ENCODE measurements around the gene MACROD2.
A peak's percentile ranks its signal among the peaks of the same experiment; 100 is the strongest.

MACROD2 gene

DNA sequence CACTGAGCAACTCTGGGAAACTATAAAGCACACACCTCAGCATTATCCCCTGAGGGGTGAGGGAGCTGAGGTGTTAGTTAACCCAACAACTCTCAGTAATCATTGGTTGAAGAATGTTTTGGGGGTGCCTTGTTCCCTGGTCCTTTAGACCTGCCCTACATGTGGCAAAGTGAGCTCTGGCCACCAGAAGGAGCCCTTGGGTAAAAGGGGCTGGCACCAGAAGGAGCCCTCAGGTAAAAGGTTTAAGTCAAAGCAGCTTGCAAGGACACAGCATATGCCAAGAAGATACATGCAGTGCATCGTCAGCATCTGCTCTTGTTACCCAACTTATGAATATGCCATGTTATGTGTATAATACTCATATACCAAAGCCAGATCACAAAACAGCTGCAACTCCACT, 1496.3 kb downstream of the MACROD2 start:
- no peak overlapping the region for H3K4me3 ChIP-seq (ENCODE audit: low read depth, low read length)
- DNase-seq (ENCODE audit: low read depth, low spot score) = no peak
- POLR2A ChIA-PET = no interaction called here
- CTCF ChIA-PET = interaction anchor here (1.5 kb wide), 1 partner anchor 269 kb away, joined by 3 read pairs; no protein-coding TSS in a partner anchor
- TF ChIP-seq, protein P1, sequence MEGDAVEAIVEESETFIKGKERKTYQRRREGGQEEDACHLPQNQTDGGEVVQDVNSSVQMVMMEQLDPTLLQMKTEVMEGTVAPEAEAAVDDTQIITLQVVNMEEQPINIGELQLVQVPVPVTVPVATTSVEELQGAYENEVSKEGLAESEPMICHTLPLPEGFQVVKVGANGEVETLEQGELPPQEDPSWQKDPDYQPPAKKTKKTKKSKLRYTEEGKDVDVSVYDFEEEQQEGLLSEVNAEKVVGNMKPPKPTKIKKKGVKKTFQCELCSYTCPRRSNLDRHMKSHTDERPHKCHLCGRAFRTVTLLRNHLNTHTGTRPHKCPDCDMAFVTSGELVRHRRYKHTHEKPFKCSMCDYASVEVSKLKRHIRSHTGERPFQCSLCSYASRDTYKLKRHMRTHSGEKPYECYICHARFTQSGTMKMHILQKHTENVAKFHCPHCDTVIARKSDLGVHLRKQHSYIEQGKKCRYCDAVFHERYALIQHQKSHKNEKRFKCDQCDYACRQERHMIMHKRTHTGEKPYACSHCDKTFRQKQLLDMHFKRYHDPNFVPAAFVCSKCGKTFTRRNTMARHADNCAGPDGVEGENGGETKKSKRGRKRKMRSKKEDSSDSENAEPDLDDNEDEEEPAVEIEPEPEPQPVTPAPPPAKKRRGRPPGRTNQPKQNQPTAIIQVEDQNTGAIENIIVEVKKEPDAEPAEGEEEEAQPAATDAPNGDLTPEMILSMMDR (IDR thresholded peaks at IDR 0.05; ENCODE audit: insufficient read depth, low read length, missing control alignments) = peak; percentile 4

DNA sequence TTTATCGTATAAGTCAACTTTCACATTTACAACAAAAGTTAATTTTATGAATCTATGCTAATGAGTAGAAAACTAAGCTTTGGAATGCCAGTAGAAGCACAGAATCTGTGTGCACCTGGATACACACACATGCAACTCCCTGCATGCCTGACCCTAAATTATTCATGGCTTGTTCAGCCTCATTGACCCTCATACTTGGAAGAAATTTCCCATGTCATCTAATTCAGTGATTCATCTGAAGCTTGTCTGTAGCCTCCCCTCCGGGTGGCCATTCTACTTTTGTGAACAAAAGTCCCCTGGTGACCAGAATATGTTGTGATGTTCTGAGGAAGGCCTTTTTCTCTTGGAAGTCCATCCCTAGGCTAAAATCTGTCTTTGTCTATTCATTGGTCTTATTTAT, 1499.5 kb downstream of the MACROD2 start:
- DNase-seq (ENCODE audit: low read depth, low spot score) = no peak
- TF ChIP-seq, protein P1 (IDR thresholded peaks at IDR 0.05; ENCODE audit: insufficient read depth, low read length, missing control alignments) = no peak
- ChIA-PET CTCF (no interaction called here), POLR2A (no interaction called here)
- H3K4me3 ChIP-seq (ENCODE audit: low read depth, low read length) = no peak overlapping the region

DNA sequence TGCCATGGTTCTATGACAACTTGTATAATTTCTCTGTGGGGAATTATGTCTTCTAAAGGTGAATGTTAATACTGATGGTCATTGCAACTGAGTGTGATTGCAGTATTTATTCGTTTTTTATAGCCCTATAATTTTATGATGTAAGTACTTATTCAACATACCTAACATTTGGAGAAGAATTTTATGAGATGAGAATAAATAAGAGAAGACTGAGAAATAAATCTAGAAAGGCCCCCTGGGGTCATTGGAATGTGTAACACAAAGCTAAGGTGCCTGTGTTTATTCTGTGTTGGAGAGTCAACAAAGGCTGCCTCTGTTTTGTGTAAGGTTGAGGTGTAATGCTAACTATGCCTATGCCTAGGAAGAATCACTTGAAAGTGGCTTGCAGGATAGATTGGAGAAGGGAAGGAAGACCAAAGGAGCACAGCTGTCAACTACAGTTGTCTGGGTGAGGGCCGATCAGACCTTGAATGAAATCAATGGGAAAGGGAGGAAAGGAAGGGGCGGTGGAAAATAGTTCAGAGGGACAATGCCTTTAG, 1501.3 kb downstream of the MACROD2 start:
- POLR2A ChIA-PET = no interaction called here
- no peak for DNase-seq (ENCODE audit: low read depth, low spot score)
- CTCF ChIA-PET = no interaction called here
- TF ChIP-seq, protein P1 (IDR thresholded peaks at IDR 0.05; ENCODE audit: insufficient read depth, low read length, missing control alignments) = no peak
- H3K4me3 ChIP-seq (ENCODE audit: low read depth, low read length) = no peak overlapping the region

- DNase-seq (ENCODE audit: low read depth, low spot score) = no peak
- no peak overlapping the region for H3K4me3 ChIP-seq (ENCODE audit: low read depth, low read length)
- CTCF ChIA-PET = no interaction called here
- TF ChIP-seq, protein P1 (IDR thresholded peaks at IDR 0.05; ENCODE audit: insufficient read depth, low read length, missing control alignments) = no peak
- POLR2A ChIA-PET = no interaction called here
Observed at GRCh38 chr20:15498926-15499325, 1503.6 kb downstream of the MACROD2 start.

DNA sequence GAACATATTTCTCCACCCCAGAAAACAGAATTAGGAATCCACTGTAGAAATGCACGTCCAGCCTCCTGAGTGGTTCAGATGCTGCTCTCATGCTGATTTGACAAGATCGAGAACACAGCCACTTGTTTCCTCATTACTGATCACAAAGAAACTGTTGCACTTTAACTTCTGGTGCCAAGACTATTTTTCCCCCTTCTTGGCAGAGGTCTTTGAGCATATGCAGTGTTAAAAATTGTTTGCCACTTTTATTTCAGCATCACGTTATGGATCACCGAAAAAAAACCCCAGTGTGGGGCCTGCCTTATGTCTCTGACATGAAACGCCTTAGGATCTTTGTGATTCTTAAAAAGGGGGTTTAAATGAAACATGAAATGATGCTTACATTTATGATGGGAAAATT, 1511.0 kb downstream of the MACROD2 start:
- TF ChIP-seq, protein P1 (IDR thresholded peaks at IDR 0.05; ENCODE audit: insufficient read depth, low read length, missing control alignments) = no peak
- H3K4me3 ChIP-seq (ENCODE audit: low read depth, low read length) = no peak overlapping the region
- no peak for DNase-seq (ENCODE audit: low read depth, low spot score)
- ChIA-PET CTCF (no interaction called here), POLR2A (no interaction called here)

- no peak for DNase-seq (ENCODE audit: low read depth, low spot score)
- ChIA-PET CTCF (no interaction called here), POLR2A (no interaction called here)
- no peak overlapping the region for H3K4me3 ChIP-seq (ENCODE audit: low read depth, low read length)
- TF ChIP-seq, protein P1 (IDR thresholded peaks at IDR 0.05; ENCODE audit: insufficient read depth, low read length, missing control alignments) = no peak
Observed at GRCh38 chr20:15507151-15507550, 1511.8 kb downstream of the MACROD2 start.
